ENCODE results near the gene PTP4A2.
A peak's percentile ranks its signal among the peaks of the same experiment; 100 is the strongest.

PTP4A2 gene

DNA sequence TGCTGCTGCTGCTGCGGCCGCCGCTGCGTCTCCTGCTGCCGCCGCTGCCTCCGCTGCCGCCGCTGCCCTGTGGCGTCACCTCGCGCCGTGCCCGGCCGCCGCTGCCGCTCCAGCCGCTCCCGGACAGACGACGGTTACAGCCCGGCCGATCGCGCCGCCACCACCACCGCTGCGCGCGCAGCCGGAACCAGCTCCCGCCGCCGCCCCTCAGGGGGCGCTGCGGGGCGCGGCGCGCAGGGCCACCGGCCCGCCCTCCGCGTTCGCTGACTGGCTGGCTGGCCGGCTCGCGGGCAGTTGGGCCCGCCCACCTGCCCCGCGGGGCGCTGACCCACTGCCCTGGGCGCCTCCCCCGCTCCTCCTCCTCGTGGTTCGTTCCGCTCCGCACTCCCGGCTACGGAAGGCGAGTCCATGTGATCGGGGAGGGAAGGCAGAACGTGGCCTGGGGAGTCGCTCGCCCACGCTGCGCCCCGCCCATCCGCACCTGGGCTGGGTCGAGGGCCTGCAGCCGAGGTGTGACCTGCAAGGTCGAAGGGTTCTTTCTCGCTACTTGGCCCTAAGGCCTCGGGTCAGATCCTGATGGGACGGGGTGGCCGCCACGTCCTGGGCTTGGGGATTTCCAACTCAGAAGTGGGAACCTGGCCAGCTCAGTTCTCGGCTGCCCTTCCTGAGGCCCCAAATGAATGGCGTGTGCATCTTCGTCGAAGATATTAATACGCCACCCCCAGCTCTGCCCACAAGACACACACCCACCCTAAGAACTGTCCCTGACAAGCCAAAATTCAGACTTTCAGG, at the start of gene PTP4A2:
Gene PTP4A2 (minus strand): TSS at position 185 of the 792 bp plus-strand sequence. CDS start 19,303 bp downstream, outside the sequence.
- TF ChIP-seq, protein P1, sequence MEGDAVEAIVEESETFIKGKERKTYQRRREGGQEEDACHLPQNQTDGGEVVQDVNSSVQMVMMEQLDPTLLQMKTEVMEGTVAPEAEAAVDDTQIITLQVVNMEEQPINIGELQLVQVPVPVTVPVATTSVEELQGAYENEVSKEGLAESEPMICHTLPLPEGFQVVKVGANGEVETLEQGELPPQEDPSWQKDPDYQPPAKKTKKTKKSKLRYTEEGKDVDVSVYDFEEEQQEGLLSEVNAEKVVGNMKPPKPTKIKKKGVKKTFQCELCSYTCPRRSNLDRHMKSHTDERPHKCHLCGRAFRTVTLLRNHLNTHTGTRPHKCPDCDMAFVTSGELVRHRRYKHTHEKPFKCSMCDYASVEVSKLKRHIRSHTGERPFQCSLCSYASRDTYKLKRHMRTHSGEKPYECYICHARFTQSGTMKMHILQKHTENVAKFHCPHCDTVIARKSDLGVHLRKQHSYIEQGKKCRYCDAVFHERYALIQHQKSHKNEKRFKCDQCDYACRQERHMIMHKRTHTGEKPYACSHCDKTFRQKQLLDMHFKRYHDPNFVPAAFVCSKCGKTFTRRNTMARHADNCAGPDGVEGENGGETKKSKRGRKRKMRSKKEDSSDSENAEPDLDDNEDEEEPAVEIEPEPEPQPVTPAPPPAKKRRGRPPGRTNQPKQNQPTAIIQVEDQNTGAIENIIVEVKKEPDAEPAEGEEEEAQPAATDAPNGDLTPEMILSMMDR (conservative IDR thresholded peaks at IDR 0.05; ENCODE audit: low read depth, low read length), result no peak
- H3K4me3 ChIP-seq (ENCODE audit: low read length), result peak within 1 kb of the TSS; percentile 95
- peak; percentile 83 for DNase-seq (ENCODE audit: low read depth)

DNA sequence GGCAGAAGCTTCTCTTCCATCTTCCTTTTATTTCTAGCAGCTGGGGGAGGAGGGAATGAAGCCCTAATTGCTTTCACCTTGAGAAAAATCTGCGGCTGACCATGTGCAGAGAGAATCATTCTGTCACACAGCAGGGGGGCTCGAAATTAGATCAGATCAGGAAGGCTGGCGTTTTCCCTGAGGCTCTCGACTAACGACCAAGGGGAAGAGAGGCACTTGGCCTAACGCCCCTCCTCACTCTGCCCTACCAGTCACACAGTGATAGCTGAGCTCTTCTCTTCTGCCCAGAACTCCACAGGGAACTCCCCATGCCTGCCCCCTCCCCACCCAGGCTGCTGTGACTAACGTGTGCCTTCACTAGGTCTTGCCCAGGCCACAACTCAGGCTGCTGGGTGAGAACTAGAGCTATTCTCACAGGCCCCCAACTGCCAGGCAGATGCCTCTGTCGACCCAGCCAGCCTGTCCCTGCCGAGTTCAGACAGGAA, 49.0 kb upstream of the PTP4A2 start:
- H3K4me3 ChIP-seq (ENCODE audit: low read length), result no peak overlapping the region
- TF ChIP-seq, protein P1 (conservative IDR thresholded peaks at IDR 0.05; ENCODE audit: low read depth, low read length), result no peak
- no peak for DNase-seq (ENCODE audit: low read depth)

DNA sequence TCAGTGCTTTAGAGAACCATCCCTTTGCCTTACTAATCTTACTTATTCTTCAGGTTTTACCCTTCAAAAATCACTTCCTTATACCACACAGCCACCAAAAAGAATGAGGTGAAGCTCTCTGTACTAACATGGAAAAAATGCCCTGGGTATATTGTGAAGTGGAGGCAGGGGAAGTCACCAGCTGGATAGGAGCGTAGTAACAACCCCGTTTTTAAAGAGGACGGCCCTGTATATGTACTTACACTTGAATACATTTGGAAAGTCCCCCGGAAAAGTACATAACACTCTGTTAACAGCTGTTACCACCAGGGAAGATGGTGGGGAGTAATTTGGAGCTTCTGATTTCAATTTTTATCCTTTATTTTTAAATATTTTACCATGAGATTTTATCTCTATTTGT, 47.3 kb upstream of the PTP4A2 start:
- no peak for DNase-seq (ENCODE audit: low read depth)
- TF ChIP-seq, protein P1 (conservative IDR thresholded peaks at IDR 0.05; ENCODE audit: low read depth, low read length), result no peak
- H3K4me3 ChIP-seq (ENCODE audit: low read length), result no peak overlapping the region

DNA sequence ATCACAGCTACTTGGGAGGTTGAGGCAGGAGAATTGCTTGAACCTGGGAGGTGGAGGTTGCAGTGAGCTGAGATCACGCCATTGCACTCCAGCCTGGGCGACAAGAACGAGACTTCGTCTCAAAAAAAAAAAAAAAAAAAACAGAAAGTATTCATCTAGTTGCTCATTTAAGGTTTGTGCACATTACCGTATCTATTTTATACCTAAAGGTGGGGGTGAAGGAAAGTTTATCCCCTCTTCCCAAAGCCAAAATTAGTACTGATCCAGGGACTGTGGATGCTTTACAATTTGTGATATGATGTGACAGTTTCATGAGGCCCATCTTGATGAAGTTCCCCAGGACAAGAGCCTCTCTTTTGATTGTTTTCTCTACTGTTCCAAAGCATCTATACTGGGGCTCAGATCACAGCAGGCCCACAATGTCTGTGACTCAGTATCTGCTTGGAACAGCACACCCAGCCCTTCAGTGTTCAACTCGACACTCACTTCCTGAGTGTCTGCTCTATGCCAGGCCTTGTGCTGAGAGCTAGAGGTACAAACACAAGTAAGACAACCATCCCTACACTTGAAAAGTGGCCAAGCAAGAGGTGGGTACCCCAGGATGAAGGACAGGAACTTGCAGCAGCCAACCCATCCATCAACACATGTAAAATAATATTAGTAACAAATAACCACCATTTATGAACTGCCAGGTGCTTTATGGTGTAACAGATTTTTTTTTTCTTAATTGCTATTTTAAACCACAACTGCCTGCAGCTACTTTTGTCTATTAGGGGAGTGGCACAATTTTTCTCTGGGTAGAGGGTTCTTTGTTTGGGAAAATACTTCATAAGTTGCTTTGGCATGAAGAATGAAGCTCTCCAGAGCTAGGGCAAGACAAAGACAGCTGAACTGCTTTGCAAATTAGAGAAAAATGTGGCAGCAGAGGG, 46.5 kb upstream of the PTP4A2 start:
- no peak for DNase-seq (ENCODE audit: low read depth)
- H3K4me3 ChIP-seq (ENCODE audit: low read length), result no peak overlapping the region
- TF ChIP-seq, protein P1 (conservative IDR thresholded peaks at IDR 0.05; ENCODE audit: low read depth, low read length), result no peak

DNA sequence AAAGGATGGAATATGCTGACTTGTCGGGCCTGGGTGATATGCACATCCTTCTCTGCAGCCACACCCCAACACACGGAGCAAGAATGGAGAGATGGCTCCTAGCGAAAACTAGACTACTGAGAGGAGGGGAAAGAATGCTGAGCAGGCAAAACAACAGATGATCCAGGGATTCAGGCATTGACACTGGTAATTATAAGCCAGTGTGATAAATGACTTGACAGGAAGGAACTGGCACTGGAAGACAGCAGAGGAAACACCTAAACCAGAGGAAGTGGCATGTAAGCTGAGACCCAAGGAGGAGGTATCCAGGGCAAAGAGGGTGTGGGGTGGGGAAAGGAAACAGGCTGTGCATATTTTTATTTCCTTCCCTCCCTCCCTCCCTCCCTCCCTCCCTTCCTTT, 43.8 kb upstream of the PTP4A2 start:
- TF ChIP-seq, protein P1 (conservative IDR thresholded peaks at IDR 0.05; ENCODE audit: low read depth, low read length), result no peak
- no peak for DNase-seq (ENCODE audit: low read depth)
- H3K4me3 ChIP-seq (ENCODE audit: low read length), result no peak overlapping the region

DNA sequence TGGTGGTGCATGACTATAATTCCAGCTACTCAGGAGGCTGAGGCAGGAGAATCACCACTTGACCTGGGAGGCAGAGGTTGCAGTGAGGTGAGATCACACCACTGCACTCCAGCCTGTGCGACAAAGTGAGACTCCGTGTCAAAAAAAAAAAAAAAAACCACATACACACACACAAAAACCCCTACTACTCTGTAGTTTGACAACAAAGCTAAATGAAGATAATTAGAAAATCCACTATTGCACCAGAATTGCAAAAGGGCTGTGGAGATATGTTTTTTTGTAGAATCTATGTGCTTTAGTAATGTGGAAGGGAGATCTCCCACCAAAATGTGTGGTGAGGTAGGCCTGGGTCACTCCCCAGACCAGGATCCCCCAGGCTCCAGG, 43.3 kb upstream of the PTP4A2 start:
- H3K4me3 ChIP-seq (ENCODE audit: low read length), result no peak overlapping the region
- TF ChIP-seq, protein P1 (conservative IDR thresholded peaks at IDR 0.05; ENCODE audit: low read depth, low read length), result no peak
- DNase-seq (ENCODE audit: low read depth), result no peak

All from retinal pigment epithelial cell (primary cell).